ENCODE measurements around the gene ADGRB3. TPM values are rescaled to one million over a fixed set of nuclear protein-coding genes. Genes with fewer than 3 reads are reported as not detected.

The ADGRB3 gene
- total RNA-seq, 4 donors from 2014 or later: 3.9 to 9.8 (median 7.2) TPM

GRCh38 chr6:68826501-68826900 is 191.4 kb downstream of the ADGRB3 start:
- TF ChIP-seq POLR2AphosphoS5 (IDR thresholded peaks at IDR 0.05) (no peak), POLR2A (IDR thresholded peaks at IDR 0.05) (no peak), EP300 (IDR thresholded peaks at IDR 0.05) (no peak), CTCF (IDR thresholded peaks at IDR 0.05) (no peak)
- Histone ChIP-seq H3K36me3 (no peaks in the 10 kb centered on the region), H3K4me3 (no peak overlapping the region), H3K27me3 (no peaks in the 10 kb centered on the region), H3K9me3 (no peaks in the 10 kb centered on the region), H3K27ac (no peak overlapping the region), H3K4me1 (no peaks in the 10 kb centered on the region)
- no peak for ATAC-seq

- H3K36me3 ChIP-seq: no peaks in the 10 kb centered on the region
- H3K9me3 ChIP-seq: no peaks in the 10 kb centered on the region
- no peak overlapping the region for H3K4me3 ChIP-seq
- ATAC-seq: no peak
- no peaks in the 10 kb centered on the region for H3K4me1 ChIP-seq
- no peaks in the 10 kb centered on the region for H3K27me3 ChIP-seq
- WGBS, 2 donors (ENCODE audit: low coverage in 1 of 2): 32 to 45% methylated on average over 5 of the region's 5 CpGs
- no peak overlapping the region for H3K27ac ChIP-seq
- TF ChIP-seq EP300 (IDR thresholded peaks at IDR 0.05): no peak
- no peak for TF ChIP-seq POLR2AphosphoS5 (IDR thresholded peaks at IDR 0.05)
- no peak for TF ChIP-seq CTCF (IDR thresholded peaks at IDR 0.05)
- no peak for TF ChIP-seq POLR2A (IDR thresholded peaks at IDR 0.05)
These were observed 199.5 kb downstream of the ADGRB3 start for GRCh38 chr6:68834551-68834950.

- no peak overlapping the region for H3K4me3 ChIP-seq
- H3K27me3 ChIP-seq: no peaks in the 10 kb centered on the region
- ATAC-seq: no peak
- H3K36me3 ChIP-seq: no peaks in the 10 kb centered on the region
- H3K9me3 ChIP-seq: peaks cover 0 to 1% (median 0%) of the 10 kb centered on the region in 3 donors
- no peaks in the 10 kb centered on the region for H3K4me1 ChIP-seq
- no peak overlapping the region for H3K27ac ChIP-seq
- TF ChIP-seq EP300 (IDR thresholded peaks at IDR 0.05): no peak
These were observed 203.5 kb downstream of the ADGRB3 start for GRCh38 chr6:68838571-68838970.

- Histone ChIP-seq H3K36me3 (no peaks in the 10 kb centered on the region), H3K27me3 (no peaks in the 10 kb centered on the region), H3K27ac (no peak overlapping the region), H3K4me3 (no peak overlapping the region), H3K4me1 (no peaks in the 10 kb centered on the region), H3K9me3 (peaks cover 0 to 4% (median 0%) of the 10 kb centered on the region in 3 donors)
- TF ChIP-seq CTCF (IDR thresholded peaks at IDR 0.05): no peak
- TF ChIP-seq EP300 (IDR thresholded peaks at IDR 0.05): no peak
- TF ChIP-seq POLR2A (IDR thresholded peaks at IDR 0.05): no peak
- no peak for TF ChIP-seq POLR2AphosphoS5 (IDR thresholded peaks at IDR 0.05)
- ATAC-seq: no peak
These were observed 217.7 kb downstream of the ADGRB3 start for GRCh38 chr6:68852791-68853190.

- no peaks in the 10 kb centered on the region for H3K4me1 ChIP-seq
- no peaks in the 10 kb centered on the region for H3K36me3 ChIP-seq
- no peak overlapping the region for H3K4me3 ChIP-seq
- WGBS, 2 donors (ENCODE audit: low coverage in 1 of 2): 80 to 83% methylated on average over 1 of the region's 1 CpG
- H3K9me3 ChIP-seq: peaks cover 0 to 36% (median 0%) of the 10 kb centered on the region in 3 donors
- ATAC-seq: no peak
- no peak for TF ChIP-seq EP300 (IDR thresholded peaks at IDR 0.05)
- TF ChIP-seq CTCF (IDR thresholded peaks at IDR 0.05): no peak
- TF ChIP-seq POLR2AphosphoS5 (IDR thresholded peaks at IDR 0.05): no peak
- no peak for TF ChIP-seq POLR2A (IDR thresholded peaks at IDR 0.05)
- no peaks in the 10 kb centered on the region for H3K27me3 ChIP-seq
- no peak overlapping the region for H3K27ac ChIP-seq
These were observed 224.2 kb downstream of the ADGRB3 start for GRCh38 chr6:68859233-68859632.

GRCh38 chr6:68868646-68869045 is 233.6 kb downstream of the ADGRB3 start:
- no peak for TF ChIP-seq POLR2A (IDR thresholded peaks at IDR 0.05)
- no peak for TF ChIP-seq EP300 (IDR thresholded peaks at IDR 0.05)
- no peak for TF ChIP-seq POLR2AphosphoS5 (IDR thresholded peaks at IDR 0.05)
- no peak for TF ChIP-seq CTCF (IDR thresholded peaks at IDR 0.05)
- Histone ChIP-seq H3K27ac (no peak overlapping the region), H3K9me3 (peaks cover 0 to 22% (median 0%) of the 10 kb centered on the region in 3 donors), H3K27me3 (no peaks in the 10 kb centered on the region), H3K36me3 (no peaks in the 10 kb centered on the region), H3K4me3 (no peak overlapping the region), H3K4me1 (no peaks in the 10 kb centered on the region)
- ATAC-seq: no peak
